ENCODE measurements around the gene KLHL10. TPM values are rescaled to one million over a fixed set of nuclear protein-coding genes. Genes with fewer than 3 reads are reported as not detected.
"Not testable (repeated sequence)": the region's sequence is repeated elsewhere in the genome, so short reads cannot be mapped to it uniquely, and the experiment has no call there.

Gene KLHL10
- total and polyA plus RNA-seq, 2 of the 13 experiments (the other 11 are each of a cell fraction or from before 2014, with no cell fraction given): 0.04 to 0.08 TPM

- CTCF ChIA-PET (ENCODE audit: low intra/inter-chr PET ratio, low total read pairs): no interaction called here
Measured at GRCh38 chr17:41849251-41849990, 11.8 kb downstream of the KLHL10 start.

DNA sequence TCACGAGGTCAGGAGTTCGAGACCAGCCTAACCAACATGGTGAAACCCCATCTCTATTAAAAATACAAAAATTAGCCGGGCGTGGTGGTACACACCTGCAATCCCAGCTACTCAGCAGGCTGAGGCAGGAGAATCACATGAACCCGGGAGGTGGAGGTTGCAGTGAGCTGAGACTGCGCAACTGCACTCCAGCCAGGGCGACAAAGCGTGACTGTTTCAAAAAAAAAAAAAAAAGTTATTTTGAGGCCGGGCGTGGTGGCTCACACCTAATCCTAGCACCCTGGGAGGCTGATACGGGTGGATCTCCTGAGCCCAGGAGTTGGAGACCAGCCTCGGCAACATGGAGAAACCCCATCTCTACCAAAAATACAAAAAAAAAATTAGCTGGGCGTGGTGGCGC, 13.8 kb downstream of the KLHL10 start:
- FAIRE-seq; ATAC-seq; in situ Hi-C loops (cut with HindIII; ENCODE audit: extremely low pct_ligation_motif_present, low pct_unique_long_range_greater_than_20kb); H3K27ac ChIP-seq (ENCODE audit: extremely low read length, insufficient read depth, low read length); H3K4me1 ChIP-seq (ENCODE audit: insufficient read depth, low read length); BruUV-seq (replicated peaks); H3K27me3 ChIP-seq (ENCODE audit: control insufficient read depth in 1 of 2, insufficient read depth in 2 of 2, low read length in 2 of 2); H4K20me1 ChIP-seq (ENCODE audit: insufficient read depth, low read length); CTCF ChIA-PET (ENCODE audit: low intra/inter-chr PET ratio, low total read pairs); intact Hi-C loops (cut with micrococcal nuclease; ENCODE audit: unreplicated experiment); DNase-seq (ENCODE audit: low spot score); H3K9me3 ChIP-seq (ENCODE audit: low read length); H2AFZ ChIP-seq (ENCODE audit: low read length); H3K4me2 ChIP-seq (ENCODE audit: low read depth, low read length); H3K9ac ChIP-seq (ENCODE audit: insufficient read depth, low read depth, low read length); H3K4me3 ChIP-seq (replicated peaks in 1 of 3; ENCODE audit: insufficient read depth in 1 of 3, low read depth in 2 of 3, low read length in 3 of 3): not testable (repeated sequence)
- Histone ChIP-seq H3K79me2 (ENCODE audit: insufficient read depth, low read length) (peaks cover 42% of the 10 kb centered on the region), H3K36me3 (replicated peaks in 1 of 2; ENCODE audit: control insufficient read depth in 1 of 2, insufficient read depth in 2 of 2, low read length in 2 of 2) (peaks cover 20 to 44% of the 10 kb centered on the region in 2 experiments)
- POLR2A ChIA-PET: interaction anchor here (0.5 kb wide), 1 partner anchor 1274 kb away, joined by 3 read pairs; the partner anchor contains the start of gene BRCA1
- 97% methylated on average over 14 of the region's 14 CpGs for WGBS (ENCODE audit: low lambda C conversion rate)

More at GRCh38 chr17:41849251-41849990, 11.8 kb downstream of the KLHL10 start:
- Histone ChIP-seq H3K27me3 (ENCODE audit: control insufficient read depth in 1 of 2, insufficient read depth in 2 of 2, low read length in 2 of 2) (no peaks in the 10 kb centered on the region), H2AFZ (ENCODE audit: low read length) (no peak overlapping the region), H3K9me3 (ENCODE audit: low read length) (no peaks in the 10 kb centered on the region), H3K4me2 (ENCODE audit: low read depth, low read length) (no peak overlapping the region), H3K4me1 (ENCODE audit: insufficient read depth, low read length) (no peaks in the 10 kb centered on the region), H3K27ac (ENCODE audit: extremely low read length, insufficient read depth, low read length) (no peak overlapping the region), H3K9ac (ENCODE audit: insufficient read depth, low read depth, low read length) (no peak overlapping the region), H3K79me2 (ENCODE audit: insufficient read depth, low read length) (peaks cover 39% of the 10 kb centered on the region), H3K4me3 (replicated peaks in 1 of 3; ENCODE audit: insufficient read depth in 1 of 3, low read depth in 2 of 3, low read length in 3 of 3) (no peak overlapping the region), H3K36me3 (replicated peaks in 1 of 2; ENCODE audit: control insufficient read depth in 1 of 2, insufficient read depth in 2 of 2, low read length in 2 of 2) (peaks cover 15 to 38% of the 10 kb centered on the region in 2 experiments), H4K20me1 (ENCODE audit: insufficient read depth, low read length) (no peaks in the 10 kb centered on the region)
- WGBS (ENCODE audit: low lambda C conversion rate): 94% methylated on average over 4 of the region's 4 CpGs
- intact Hi-C loops (cut with micrococcal nuclease; ENCODE audit: unreplicated experiment): no loop called here
- TF ChIP-seq, protein P1, sequence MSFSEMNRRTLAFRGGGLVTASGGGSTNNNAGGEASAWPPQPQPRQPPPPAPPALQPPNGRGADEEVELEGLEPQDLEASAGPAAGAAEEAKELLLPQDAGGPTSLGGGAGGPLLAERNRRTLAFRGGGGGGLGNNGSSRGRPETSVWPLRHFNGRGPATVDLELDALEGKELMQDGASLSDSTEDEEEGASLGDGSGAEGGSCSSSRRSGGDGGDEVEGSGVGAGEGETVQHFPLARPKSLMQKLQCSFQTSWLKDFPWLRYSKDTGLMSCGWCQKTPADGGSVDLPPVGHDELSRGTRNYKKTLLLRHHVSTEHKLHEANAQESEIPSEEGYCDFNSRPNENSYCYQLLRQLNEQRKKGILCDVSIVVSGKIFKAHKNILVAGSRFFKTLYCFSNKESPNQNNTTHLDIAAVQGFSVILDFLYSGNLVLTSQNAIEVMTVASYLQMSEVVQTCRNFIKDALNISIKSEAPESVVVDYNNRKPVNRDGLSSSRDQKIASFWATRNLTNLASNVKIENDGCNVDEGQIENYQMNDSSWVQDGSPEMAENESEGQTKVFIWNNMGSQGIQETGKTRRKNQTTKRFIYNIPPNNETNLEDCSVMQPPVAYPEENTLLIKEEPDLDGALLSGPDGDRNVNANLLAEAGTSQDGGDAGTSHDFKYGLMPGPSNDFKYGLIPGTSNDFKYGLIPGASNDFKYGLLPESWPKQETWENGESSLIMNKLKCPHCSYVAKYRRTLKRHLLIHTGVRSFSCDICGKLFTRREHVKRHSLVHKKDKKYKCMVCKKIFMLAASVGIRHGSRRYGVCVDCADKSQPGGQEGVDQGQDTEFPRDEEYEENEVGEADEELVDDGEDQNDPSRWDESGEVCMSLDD (CRISPR knock-in tag; IDR thresholded peaks at IDR 0.05; ENCODE audit: borderline replicate concordance): no peak
- no peak for TF ChIP-seq NR2C2 (CRISPR knock-in tag; IDR thresholded peaks at IDR 0.05; ENCODE audit: borderline replicate concordance)
- no peak for TF ChIP-seq SATB2 (CRISPR knock-in tag; IDR thresholded peaks at IDR 0.05)
- BruUV-seq (replicated peaks): no TSS peak
- POLR2A ChIA-PET: no interaction called here
- DNase-seq (ENCODE audit: low spot score) (no peak), ATAC-seq (no peak), FAIRE-seq (no peak)
- in situ Hi-C loops (cut with HindIII; ENCODE audit: extremely low pct_ligation_motif_present, low pct_unique_long_range_greater_than_20kb): no loop called here
